Measurements from ENCODE around the gene AGL.

AGL gene

GRCh38 chr1:99936071-99936470, 85.9 kb downstream of the AGL start:
- no peak for TF ChIP-seq FOXP2 (optimal IDR thresholded peaks at IDR 0.05; ENCODE audit: control extremely low read depth, extremely low read length, insufficient read depth)
- TF ChIP-seq POLR2AphosphoS5 (IDR thresholded peaks at IDR 0.05; ENCODE audit: borderline replicate concordance, low read depth, low read length) = no peak
- TF ChIP-seq EZH2 (IDR thresholded peaks at IDR 0.05) = no peak
- Histone ChIP-seq H3K36me3 (ENCODE audit: insufficient read depth, low read length) (no peaks in the 10 kb centered on the region), H3K9me3 (ENCODE audit: low read depth, low read length) (no peaks in the 10 kb centered on the region), H3K9ac (ENCODE audit: insufficient read length) (no peak overlapping the region), H3K4me3 (no peak overlapping the region), H3K27ac (no peak overlapping the region)
- no peak for DNase-seq (ENCODE audit: low read depth, low spot score)

GRCh38 chr1:99942723-99943122, 92.6 kb downstream of the AGL start:
- peak overlapping the region; percentile 26 for H3K9ac ChIP-seq (ENCODE audit: insufficient read length)
- peak overlapping the region; percentile 79; the same call in 1 of the 2 replicates for H3K27ac ChIP-seq
- no peak for DNase-seq (ENCODE audit: low read depth, low spot score)
- TF ChIP-seq FOXP2 (optimal IDR thresholded peaks at IDR 0.05; ENCODE audit: control extremely low read depth, extremely low read length, insufficient read depth) (no peak), POLR2AphosphoS5 (IDR thresholded peaks at IDR 0.05; ENCODE audit: borderline replicate concordance, low read depth, low read length) (no peak), EZH2 (IDR thresholded peaks at IDR 0.05) (no peak)
- H3K36me3 ChIP-seq (ENCODE audit: insufficient read depth, low read length) = no peaks in the 10 kb centered on the region
- H3K4me3 ChIP-seq = no peak overlapping the region
- H3K9me3 ChIP-seq (ENCODE audit: low read depth, low read length) = no peaks in the 10 kb centered on the region

- H3K27ac ChIP-seq = peak overlapping the region; percentile 79; the same call in 1 of the 2 replicates
- DNase-seq (ENCODE audit: low read depth, low spot score) = peak; percentile 26
- TF ChIP-seq EZH2 (IDR thresholded peaks at IDR 0.05) (no peak), POLR2AphosphoS5 (IDR thresholded peaks at IDR 0.05; ENCODE audit: borderline replicate concordance, low read depth, low read length) (no peak), FOXP2 (optimal IDR thresholded peaks at IDR 0.05; ENCODE audit: control extremely low read depth, extremely low read length, insufficient read depth) (no peak)
- peak overlapping the region; percentile 26 for H3K9ac ChIP-seq (ENCODE audit: insufficient read length)
- peak overlapping the region; percentile 54 for H3K4me3 ChIP-seq
- H3K36me3 ChIP-seq (ENCODE audit: insufficient read depth, low read length) = no peaks in the 10 kb centered on the region
- H3K9me3 ChIP-seq (ENCODE audit: low read depth, low read length) = no peaks in the 10 kb centered on the region
These were observed 93.1 kb downstream of the AGL start for GRCh38 chr1:99943223-99943794.

GRCh38 chr1:99944192-99944591, 94.0 kb downstream of the AGL start:
- Histone ChIP-seq H3K27ac (no peak overlapping the region), H3K36me3 (ENCODE audit: insufficient read depth, low read length) (no peaks in the 10 kb centered on the region), H3K9me3 (ENCODE audit: low read depth, low read length) (no peaks in the 10 kb centered on the region), H3K9ac (ENCODE audit: insufficient read length) (no peak overlapping the region), H3K4me3 (no peak overlapping the region)
- TF ChIP-seq EZH2 (IDR thresholded peaks at IDR 0.05) = no peak
- TF ChIP-seq POLR2AphosphoS5 (IDR thresholded peaks at IDR 0.05; ENCODE audit: borderline replicate concordance, low read depth, low read length) = no peak
- no peak for TF ChIP-seq FOXP2 (optimal IDR thresholded peaks at IDR 0.05; ENCODE audit: control extremely low read depth, extremely low read length, insufficient read depth)
- no peak for DNase-seq (ENCODE audit: low read depth, low spot score)

GRCh38 chr1:99945174-99945573, 95.0 kb downstream of the AGL start:
- Histone ChIP-seq H3K4me3 (no peak overlapping the region), H3K9me3 (ENCODE audit: low read depth, low read length) (no peaks in the 10 kb centered on the region), H3K36me3 (ENCODE audit: insufficient read depth, low read length) (no peaks in the 10 kb centered on the region), H3K9ac (ENCODE audit: insufficient read length) (no peak overlapping the region), H3K27ac (no peak overlapping the region)
- TF ChIP-seq EZH2 (IDR thresholded peaks at IDR 0.05) = no peak
- TF ChIP-seq POLR2AphosphoS5 (IDR thresholded peaks at IDR 0.05; ENCODE audit: borderline replicate concordance, low read depth, low read length) = no peak
- no peak for TF ChIP-seq FOXP2 (optimal IDR thresholded peaks at IDR 0.05; ENCODE audit: control extremely low read depth, extremely low read length, insufficient read depth)
- DNase-seq (ENCODE audit: low read depth, low spot score) = no peak

- H3K36me3 ChIP-seq (ENCODE audit: insufficient read depth, low read length) = no peaks in the 10 kb centered on the region
- no peak overlapping the region for H3K9ac ChIP-seq (ENCODE audit: insufficient read length)
- no peak overlapping the region for H3K27ac ChIP-seq
- H3K9me3 ChIP-seq (ENCODE audit: low read depth, low read length) = no peaks in the 10 kb centered on the region
- no peak overlapping the region for H3K4me3 ChIP-seq
- TF ChIP-seq EZH2 (IDR thresholded peaks at IDR 0.05) (no peak), POLR2AphosphoS5 (IDR thresholded peaks at IDR 0.05; ENCODE audit: borderline replicate concordance, low read depth, low read length) (no peak), FOXP2 (optimal IDR thresholded peaks at IDR 0.05; ENCODE audit: control extremely low read depth, extremely low read length, insufficient read depth) (no peak)
- DNase-seq (ENCODE audit: low read depth, low spot score) = no peak
These were observed 100.3 kb downstream of the AGL start for GRCh38 chr1:99950486-99950885.

- no peak overlapping the region for H3K27ac ChIP-seq
- H3K36me3 ChIP-seq (ENCODE audit: insufficient read depth, low read length) = no peaks in the 10 kb centered on the region
- no peaks in the 10 kb centered on the region for H3K9me3 ChIP-seq (ENCODE audit: low read depth, low read length)
- no peak overlapping the region for H3K4me3 ChIP-seq
- DNase-seq (ENCODE audit: low read depth, low spot score) = no peak
- H3K9ac ChIP-seq (ENCODE audit: insufficient read length) = no peak overlapping the region
- no peak for TF ChIP-seq EZH2 (IDR thresholded peaks at IDR 0.05)
- TF ChIP-seq POLR2AphosphoS5 (IDR thresholded peaks at IDR 0.05; ENCODE audit: borderline replicate concordance, low read depth, low read length) = no peak
- TF ChIP-seq FOXP2 (optimal IDR thresholded peaks at IDR 0.05; ENCODE audit: control extremely low read depth, extremely low read length, insufficient read depth) = no peak
These were observed 102.4 kb downstream of the AGL start for GRCh38 chr1:99952522-99952921.

- Histone ChIP-seq H3K9ac (ENCODE audit: insufficient read length) (no peak overlapping the region), H3K4me3 (no peak overlapping the region), H3K27ac (no peak overlapping the region), H3K9me3 (ENCODE audit: low read depth, low read length) (no peaks in the 10 kb centered on the region), H3K36me3 (ENCODE audit: insufficient read depth, low read length) (no peaks in the 10 kb centered on the region)
- no peak for DNase-seq (ENCODE audit: low read depth, low spot score)
- no peak for TF ChIP-seq EZH2 (IDR thresholded peaks at IDR 0.05)
- TF ChIP-seq FOXP2 (optimal IDR thresholded peaks at IDR 0.05; ENCODE audit: control extremely low read depth, extremely low read length, insufficient read depth) = no peak
- TF ChIP-seq POLR2AphosphoS5 (IDR thresholded peaks at IDR 0.05; ENCODE audit: borderline replicate concordance, low read depth, low read length) = no peak
These were observed 105.2 kb downstream of the AGL start for GRCh38 chr1:99955375-99955774.

- TF ChIP-seq POLR2AphosphoS5 (IDR thresholded peaks at IDR 0.05; ENCODE audit: borderline replicate concordance, low read depth, low read length) (no peak), EZH2 (IDR thresholded peaks at IDR 0.05) (no peak), FOXP2 (optimal IDR thresholded peaks at IDR 0.05; ENCODE audit: control extremely low read depth, extremely low read length, insufficient read depth) (no peak)
- H3K9me3 ChIP-seq (ENCODE audit: low read depth, low read length) = no peaks in the 10 kb centered on the region
- no peak overlapping the region for H3K9ac ChIP-seq (ENCODE audit: insufficient read length)
- no peak overlapping the region for H3K4me3 ChIP-seq
- no peak overlapping the region for H3K27ac ChIP-seq
- no peak for DNase-seq (ENCODE audit: low read depth, low spot score)
- H3K36me3 ChIP-seq (ENCODE audit: insufficient read depth, low read length) = no peaks in the 10 kb centered on the region
These were observed 106.6 kb downstream of the AGL start for GRCh38 chr1:99956755-99957154.
